HepG2 (cell line): ENCODE results near the gene CERS6. TPM values are rescaled to one million over a fixed set of nuclear protein-coding genes. Genes with fewer than 3 reads are reported as not detected.

Experiments
- ARID3A ChIP-seq: IDR thresholded peaks from 2 replicates; pipeline ENCODE4 v1.6.1; 2012; ENCODE audit warnings: low read depth, low read length, improper control_type of control experiment
- CBFB ChIP-seq: sonication (generic); formaldehyde crosslinking; IDR thresholded peaks from 2 replicates; pipeline ENCODE4 v1.4.0; 2020; ENCODE audit warnings: missing genetic modification reagents
- HNRNPK ChIP-seq: fragments of 200-400 bp; formaldehyde crosslinking; IDR thresholded peaks from 2 replicates; pipeline ENCODE4 v1.6.1; 2018; ENCODE audit warnings: low read length, low read depth, moderate library complexity, mild to moderate bottlenecking; ENCODE audit not compliant: poor library complexity, severe bottlenecking
- KAT7 ChIP-seq: IDR thresholded peaks from 2 replicates; pipeline ENCODE4 v1.6.1; 2018; ENCODE audit warnings: borderline replicate concordance, missing compliant biosample characterization
- MIXL1 ChIP-seq: IDR thresholded peaks from 2 replicates; pipeline ENCODE4 v1.6.1; 2016
- SIX1 ChIP-seq: sonication (generic); formaldehyde crosslinking; IDR thresholded peaks from 2 replicates; pipeline ENCODE4 v1.4.0; 2020; ENCODE audit warnings: missing genetic modification reagents, borderline replicate concordance
- TEAD2 ChIP-seq: sonication (generic); formaldehyde crosslinking; IDR thresholded peaks from 2 replicates; pipeline ENCODE4 v1.9.0; 2021; ENCODE audit warnings: missing genetic modification reagents
- ZNF337 ChIP-seq: sonication (generic); formaldehyde crosslinking; IDR thresholded peaks from 2 replicates; pipeline ENCODE4 v1.5.1; 2020; ENCODE audit warnings: missing genetic modification reagents, low read depth, mild to moderate bottlenecking, borderline replicate concordance
- ZNF546 ChIP-seq: sonication (generic); formaldehyde crosslinking; conservative IDR thresholded peaks from 2 replicates; pipeline ENCODE4 v1.8.1; 2023; ENCODE audit warnings: mild to moderate bottlenecking, missing genetic modification reagents
- ZNF552 ChIP-seq: sonication (generic); formaldehyde crosslinking; IDR thresholded peaks from 2 replicates; pipeline ENCODE4 v1.9.0; 2022; ENCODE audit warnings: missing genetic modification reagents, mild to moderate bottlenecking, borderline replicate concordance
- ZNF777 ChIP-seq: sonication (generic); formaldehyde crosslinking; IDR thresholded peaks from 2 replicates; pipeline ENCODE4 v1.4.0; 2020; ENCODE audit warnings: missing genetic modification reagents
- polyA plus RNA-seq, 8 experiments: library from polyadenylated mRNA; depleted of rRNA in 3 of 8; stranded (reverse) in 7 of 8; unstranded in 1 of 8; fragments of >200 nt; fragmentation: Illumina TruSeq in 4 of 8; extraction: Trizol in 4 of 8; gene quantifications; 2 replicates each; pipeline versions ENCODE4 v1.2.1 to v1.2.3, GENCODE V29; 2011 to 2016; ENCODE audit warnings: low read depth in 4 of 8, missing spikeins in 1 of 8, mixed read lengths in 1 of 8; ENCODE audit not compliant: insufficient read depth in 1 of 8
- total RNA-seq, 5 experiments: library from RNA; depleted of rRNA; stranded (reverse); fragments of >200 nt; fragmentation: Illumina TruSeq; extraction: Trizol; gene quantifications; 2 replicates each; pipeline ENCODE4 v1.2.3, GENCODE V29; 2016; ENCODE audit warnings: low read depth in 1 of 5
- TF ChIP-seq, protein P1 (sequence below): sonication (generic); formaldehyde crosslinking; IDR thresholded peaks from 2 replicates; pipeline ENCODE4 v1.4.0; 2020; ENCODE audit warnings: mild to moderate bottlenecking, missing genetic modification reagents, borderline replicate concordance
- TF ChIP-seq, protein P2 (sequence below): sonication (generic); formaldehyde crosslinking; IDR thresholded peaks from 2 replicates; pipeline ENCODE4; 2020; ENCODE audit warnings: missing genetic modification reagents, mild to moderate bottlenecking, borderline replicate concordance

The CERS6 gene
- total and polyA plus RNA-seq, 2 of the 13 experiments (the other 11 are each of a cell fraction or from before 2014, with no cell fraction given), result 10.1 to 20.3 TPM

DNA sequence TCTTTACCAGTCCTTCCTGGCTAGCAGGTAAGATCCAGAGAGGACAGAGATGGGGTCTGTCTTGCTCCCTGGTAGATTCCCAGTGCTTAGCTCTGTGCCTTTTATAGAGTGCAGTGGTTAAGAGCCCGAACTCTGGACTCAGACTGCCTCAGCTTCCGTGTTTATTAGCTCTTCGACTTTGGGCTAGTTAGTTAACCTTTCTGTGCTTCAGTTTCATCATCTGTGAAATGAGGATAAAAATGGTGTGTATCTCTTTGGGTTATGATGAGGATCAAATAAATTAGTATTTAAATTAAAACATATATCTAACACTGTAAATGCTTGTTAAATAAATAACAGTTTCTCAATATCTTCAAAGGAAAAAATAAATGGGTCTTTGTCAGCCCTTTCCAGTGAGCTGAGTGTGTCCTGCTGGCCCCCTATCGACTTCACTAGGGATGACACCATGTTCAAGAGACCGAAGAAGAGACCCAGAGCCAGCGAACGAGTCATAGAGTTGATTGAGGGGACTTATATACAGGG lies 38.2 kb downstream of the CERS6 start (continued):
- TF ChIP-seq, protein P1, sequence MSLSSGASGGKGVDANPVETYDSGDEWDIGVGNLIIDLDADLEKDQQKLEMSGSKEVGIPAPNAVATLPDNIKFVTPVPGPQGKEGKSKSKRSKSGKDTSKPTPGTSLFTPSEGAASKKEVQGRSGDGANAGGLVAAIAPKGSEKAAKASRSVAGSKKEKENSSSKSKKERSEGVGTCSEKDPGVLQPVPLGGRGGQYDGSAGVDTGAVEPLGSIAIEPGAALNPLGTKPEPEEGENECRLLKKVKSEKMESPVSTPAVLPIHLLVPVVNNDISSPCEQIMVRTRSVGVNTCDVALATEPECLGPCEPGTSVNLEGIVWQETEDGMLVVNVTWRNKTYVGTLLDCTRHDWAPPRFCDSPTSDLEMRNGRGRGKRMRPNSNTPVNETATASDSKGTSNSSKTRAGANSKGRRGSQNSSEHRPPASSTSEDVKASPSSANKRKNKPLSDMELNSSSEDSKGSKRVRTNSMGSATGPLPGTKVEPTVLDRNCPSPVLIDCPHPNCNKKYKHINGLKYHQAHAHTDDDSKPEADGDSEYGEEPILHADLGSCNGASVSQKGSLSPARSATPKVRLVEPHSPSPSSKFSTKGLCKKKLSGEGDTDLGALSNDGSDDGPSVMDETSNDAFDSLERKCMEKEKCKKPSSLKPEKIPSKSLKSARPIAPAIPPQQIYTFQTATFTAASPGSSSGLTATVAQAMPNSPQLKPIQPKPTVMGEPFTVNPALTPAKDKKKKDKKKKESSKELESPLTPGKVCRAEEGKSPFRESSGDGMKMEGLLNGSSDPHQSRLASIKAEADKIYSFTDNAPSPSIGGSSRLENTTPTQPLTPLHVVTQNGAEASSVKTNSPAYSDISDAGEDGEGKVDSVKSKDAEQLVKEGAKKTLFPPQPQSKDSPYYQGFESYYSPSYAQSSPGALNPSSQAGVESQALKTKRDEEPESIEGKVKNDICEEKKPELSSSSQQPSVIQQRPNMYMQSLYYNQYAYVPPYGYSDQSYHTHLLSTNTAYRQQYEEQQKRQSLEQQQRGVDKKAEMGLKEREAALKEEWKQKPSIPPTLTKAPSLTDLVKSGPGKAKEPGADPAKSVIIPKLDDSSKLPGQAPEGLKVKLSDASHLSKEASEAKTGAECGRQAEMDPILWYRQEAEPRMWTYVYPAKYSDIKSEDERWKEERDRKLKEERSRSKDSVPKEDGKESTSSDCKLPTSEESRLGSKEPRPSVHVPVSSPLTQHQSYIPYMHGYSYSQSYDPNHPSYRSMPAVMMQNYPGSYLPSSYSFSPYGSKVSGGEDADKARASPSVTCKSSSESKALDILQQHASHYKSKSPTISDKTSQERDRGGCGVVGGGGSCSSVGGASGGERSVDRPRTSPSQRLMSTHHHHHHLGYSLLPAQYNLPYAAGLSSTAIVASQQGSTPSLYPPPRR (CRISPR knock-in tag), result no peak
- no peak for TF ChIP-seq SIX1 (CRISPR knock-in tag)
- no peak for TF ChIP-seq ZNF546
- no peak for TF ChIP-seq KAT7
- no peak for TF ChIP-seq ZNF337 (CRISPR knock-in tag)
- TF ChIP-seq ARID3A, result peak; percentile 64
- no peak for TF ChIP-seq TEAD2 (CRISPR knock-in tag)
- TF ChIP-seq, protein P2, sequence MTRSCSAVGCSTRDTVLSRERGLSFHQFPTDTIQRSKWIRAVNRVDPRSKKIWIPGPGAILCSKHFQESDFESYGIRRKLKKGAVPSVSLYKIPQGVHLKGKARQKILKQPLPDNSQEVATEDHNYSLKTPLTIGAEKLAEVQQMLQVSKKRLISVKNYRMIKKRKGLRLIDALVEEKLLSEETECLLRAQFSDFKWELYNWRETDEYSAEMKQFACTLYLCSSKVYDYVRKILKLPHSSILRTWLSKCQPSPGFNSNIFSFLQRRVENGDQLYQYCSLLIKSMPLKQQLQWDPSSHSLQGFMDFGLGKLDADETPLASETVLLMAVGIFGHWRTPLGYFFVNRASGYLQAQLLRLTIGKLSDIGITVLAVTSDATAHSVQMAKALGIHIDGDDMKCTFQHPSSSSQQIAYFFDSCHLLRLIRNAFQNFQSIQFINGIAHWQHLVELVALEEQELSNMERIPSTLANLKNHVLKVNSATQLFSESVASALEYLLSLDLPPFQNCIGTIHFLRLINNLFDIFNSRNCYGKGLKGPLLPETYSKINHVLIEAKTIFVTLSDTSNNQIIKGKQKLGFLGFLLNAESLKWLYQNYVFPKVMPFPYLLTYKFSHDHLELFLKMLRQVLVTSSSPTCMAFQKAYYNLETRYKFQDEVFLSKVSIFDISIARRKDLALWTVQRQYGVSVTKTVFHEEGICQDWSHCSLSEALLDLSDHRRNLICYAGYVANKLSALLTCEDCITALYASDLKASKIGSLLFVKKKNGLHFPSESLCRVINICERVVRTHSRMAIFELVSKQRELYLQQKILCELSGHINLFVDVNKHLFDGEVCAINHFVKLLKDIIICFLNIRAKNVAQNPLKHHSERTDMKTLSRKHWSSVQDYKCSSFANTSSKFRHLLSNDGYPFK (CRISPR knock-in tag), result no peak
- TF ChIP-seq ZNF777 (CRISPR knock-in tag), result no peak
- TF ChIP-seq CBFB (CRISPR knock-in tag), result no peak
- no peak for TF ChIP-seq ZNF552 (CRISPR knock-in tag)
- peak; percentile 51; the same call in 1 of the 2 replicates for TF ChIP-seq MIXL1 (CRISPR knock-in tag)
- no peak for TF ChIP-seq HNRNPK
